ENCODE measurements around the gene KRTAP19-8.

Gene KRTAP19-8

GRCh38 chr21:31038376-31038775, at the start of gene KRTAP19-8:
TSS of gene KRTAP19-8 (minus strand) at chr21:31038476. CDS start at chr21:31038443, 33 bp downstream.
- DNase-seq: no peak

- no peak for DNase-seq
Measured at GRCh38 chr21:31087639-31088473, 49.6 kb upstream of the KRTAP19-8 start.

- no peak for DNase-seq
Measured at GRCh38 chr21:31084689-31085088, 46.4 kb upstream of the KRTAP19-8 start.

- DNase-seq: no peak
Measured at GRCh38 chr21:31078796-31079195, 40.5 kb upstream of the KRTAP19-8 start.

- DNase-seq: no peak
Measured at GRCh38 chr21:31078216-31078615, 39.9 kb upstream of the KRTAP19-8 start.

- DNase-seq: no peak
Measured at GRCh38 chr21:31075848-31076247, 37.6 kb upstream of the KRTAP19-8 start.

GRCh38 chr21:31072533-31072932, 34.3 kb upstream of the KRTAP19-8 start:
- DNase-seq: no peak

- no peak for DNase-seq
Measured at GRCh38 chr21:31064803-31065202, 26.5 kb upstream of the KRTAP19-8 start.

GRCh38 chr21:31052489-31053142, 14.3 kb upstream of the KRTAP19-8 start:
- DNase-seq: no peak

GRCh38 chr21:31050577-31051157, 12.4 kb upstream of the KRTAP19-8 start:
- no peak for DNase-seq

GRCh38 chr21:31045841-31046240, 7.6 kb upstream of the KRTAP19-8 start:
- DNase-seq: no peak

- DNase-seq: no peak
Measured at GRCh38 chr21:31043471-31043870, 5.2 kb upstream of the KRTAP19-8 start.

- no peak for DNase-seq
Measured at GRCh38 chr21:31042080-31042464, 3.8 kb upstream of the KRTAP19-8 start.

GRCh38 chr21:31041295-31042079, 3.2 kb upstream of the KRTAP19-8 start:
- DNase-seq: no peak

- no peak for DNase-seq
Measured at GRCh38 chr21:31034378-31034777, 3.9 kb downstream of the KRTAP19-8 start.

GRCh38 chr21:31030367-31031106, 7.7 kb downstream of the KRTAP19-8 start:
- DNase-seq: no peak

GRCh38 chr21:31023680-31024079, 14.6 kb downstream of the KRTAP19-8 start:
- DNase-seq: no peak

- DNase-seq: no peak
Measured at GRCh38 chr21:31022306-31022705, 16.0 kb downstream of the KRTAP19-8 start.

- no peak for DNase-seq
Measured at GRCh38 chr21:31018232-31018631, 20.0 kb downstream of the KRTAP19-8 start.

GRCh38 chr21:31014891-31015290, 23.4 kb downstream of the KRTAP19-8 start:
- no peak for DNase-seq

- no peak for DNase-seq
Measured at GRCh38 chr21:31012133-31013089, 25.9 kb downstream of the KRTAP19-8 start.

Measured in NCI-H510A treated with DMSO at 0.1 percent for 48 hours (cell line).